Activated CD8-positive, alpha-beta memory T cell treated with anti-CD3 and anti-CD28 coated beads, Interleukin-2, amount 50 U/mL, for 48 hours (primary cell): ENCODE data around the gene SH3BP2.
A peak's percentile ranks its signal among the peaks of the same experiment; 100 is the strongest.

ENCODE experiments used
- DNase-seq: peaks from one replicate; pipeline ENCODE4 v3.0.0-alpha.2; 2020

SH3BP2 gene, protein sequence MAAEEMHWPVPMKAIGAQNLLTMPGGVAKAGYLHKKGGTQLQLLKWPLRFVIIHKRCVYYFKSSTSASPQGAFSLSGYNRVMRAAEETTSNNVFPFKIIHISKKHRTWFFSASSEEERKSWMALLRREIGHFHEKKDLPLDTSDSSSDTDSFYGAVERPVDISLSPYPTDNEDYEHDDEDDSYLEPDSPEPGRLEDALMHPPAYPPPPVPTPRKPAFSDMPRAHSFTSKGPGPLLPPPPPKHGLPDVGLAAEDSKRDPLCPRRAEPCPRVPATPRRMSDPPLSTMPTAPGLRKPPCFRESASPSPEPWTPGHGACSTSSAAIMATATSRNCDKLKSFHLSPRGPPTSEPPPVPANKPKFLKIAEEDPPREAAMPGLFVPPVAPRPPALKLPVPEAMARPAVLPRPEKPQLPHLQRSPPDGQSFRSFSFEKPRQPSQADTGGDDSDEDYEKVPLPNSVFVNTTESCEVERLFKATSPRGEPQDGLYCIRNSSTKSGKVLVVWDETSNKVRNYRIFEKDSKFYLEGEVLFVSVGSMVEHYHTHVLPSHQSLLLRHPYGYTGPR

DNA sequence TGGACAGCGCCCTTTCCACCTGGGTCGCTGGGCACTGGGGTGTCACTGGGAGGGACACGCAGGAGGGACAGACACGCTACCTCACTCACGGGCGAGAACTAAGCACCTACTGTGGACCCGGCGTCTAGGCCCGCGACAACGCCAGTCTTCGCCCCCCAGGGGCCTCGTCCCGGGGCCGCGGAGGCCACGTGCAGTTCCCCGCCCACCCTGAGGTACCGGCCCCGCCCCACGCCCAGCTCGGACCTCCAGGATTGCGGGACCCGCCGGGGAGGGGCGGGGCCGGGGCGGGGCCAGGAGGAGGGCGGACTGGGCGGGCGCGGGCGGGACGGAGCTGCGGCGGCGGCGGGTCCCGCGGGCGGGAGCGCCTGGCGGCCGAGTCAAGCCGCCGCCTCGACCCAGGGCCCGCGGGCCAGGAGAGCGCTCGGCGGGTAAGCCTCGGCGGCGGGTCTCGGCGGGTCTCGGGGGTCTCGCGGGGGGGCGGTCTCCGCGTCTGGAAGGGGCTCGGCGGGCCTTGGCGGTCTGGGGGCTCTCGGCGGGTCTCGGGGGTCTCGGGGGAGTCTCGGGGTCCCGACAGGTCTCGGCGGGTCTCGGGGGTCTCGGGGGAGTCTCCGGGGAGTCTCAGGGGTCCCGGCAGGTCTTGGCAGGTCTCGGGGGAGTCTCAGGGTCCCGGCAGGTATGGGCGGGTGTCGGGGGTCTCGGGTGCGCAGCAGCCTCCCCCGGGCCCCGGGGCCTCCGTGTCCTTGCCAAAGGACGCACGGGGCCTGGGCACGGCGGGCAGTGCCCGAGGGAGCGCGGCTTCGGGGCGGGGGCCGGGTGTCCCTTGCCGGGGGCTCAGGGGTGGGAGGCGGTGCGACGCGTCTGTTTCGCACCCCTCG, at the start of gene SH3BP2:
Gene SH3BP2 (plus strand): TSS at position 375 of the 875 bp plus-strand sequence. CDS start 27,533 bp downstream, outside the sequence.
- DNase-seq, result peak; percentile 87

- no peak for DNase-seq
These were observed 49.1 kb upstream of the SH3BP2 start for GRCh38 chr4:2743518-2744445.

GRCh38 chr4:2744576-2745270, 48.2 kb upstream of the SH3BP2 start:
- no peak for DNase-seq

- no peak for DNase-seq
These were observed 47.4 kb upstream of the SH3BP2 start for GRCh38 chr4:2745516-2745915.

- peak; percentile 90 for DNase-seq
These were observed 46.7 kb upstream of the SH3BP2 start for GRCh38 chr4:2745981-2746806.

DNA sequence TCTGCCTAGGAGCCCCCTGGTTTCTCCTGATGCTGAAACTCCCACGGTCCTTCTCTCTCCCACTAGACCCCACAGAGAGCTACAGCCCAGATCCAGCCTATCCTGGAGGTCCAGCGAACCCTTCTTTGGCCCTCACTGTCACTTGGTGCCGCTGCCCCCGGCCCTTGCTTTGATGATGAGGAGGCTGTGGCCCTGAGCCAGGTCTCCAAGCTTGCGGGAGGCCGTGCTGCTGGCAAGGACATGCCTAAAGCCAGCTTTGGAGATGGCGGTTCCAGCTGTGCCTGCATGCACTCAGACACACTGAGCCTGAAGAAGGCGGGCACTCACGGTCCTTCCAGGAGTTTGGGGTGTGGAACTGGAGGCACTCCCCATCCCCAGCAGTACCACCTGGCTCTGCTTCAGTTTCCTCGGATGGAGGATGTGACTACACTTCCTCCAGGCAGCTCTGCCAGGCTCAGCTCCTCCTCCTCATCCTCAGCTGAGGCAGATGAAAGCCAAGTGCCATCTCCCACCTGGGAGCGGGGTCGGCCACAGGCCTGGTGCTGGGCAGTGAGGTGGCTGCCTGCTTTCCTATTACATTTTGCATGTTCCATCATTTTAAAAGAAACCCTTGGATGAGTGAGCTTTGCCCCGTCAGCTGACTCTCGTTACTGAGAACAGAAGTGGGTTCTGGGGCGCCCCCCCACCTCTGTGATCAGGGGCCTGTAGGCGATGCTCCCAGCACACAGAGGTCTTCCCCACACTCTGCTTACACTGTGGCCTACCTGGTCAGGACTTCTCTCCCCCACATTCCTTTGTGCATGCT, 45.8 kb upstream of the SH3BP2 start:
- DNase-seq, result no peak

DNA sequence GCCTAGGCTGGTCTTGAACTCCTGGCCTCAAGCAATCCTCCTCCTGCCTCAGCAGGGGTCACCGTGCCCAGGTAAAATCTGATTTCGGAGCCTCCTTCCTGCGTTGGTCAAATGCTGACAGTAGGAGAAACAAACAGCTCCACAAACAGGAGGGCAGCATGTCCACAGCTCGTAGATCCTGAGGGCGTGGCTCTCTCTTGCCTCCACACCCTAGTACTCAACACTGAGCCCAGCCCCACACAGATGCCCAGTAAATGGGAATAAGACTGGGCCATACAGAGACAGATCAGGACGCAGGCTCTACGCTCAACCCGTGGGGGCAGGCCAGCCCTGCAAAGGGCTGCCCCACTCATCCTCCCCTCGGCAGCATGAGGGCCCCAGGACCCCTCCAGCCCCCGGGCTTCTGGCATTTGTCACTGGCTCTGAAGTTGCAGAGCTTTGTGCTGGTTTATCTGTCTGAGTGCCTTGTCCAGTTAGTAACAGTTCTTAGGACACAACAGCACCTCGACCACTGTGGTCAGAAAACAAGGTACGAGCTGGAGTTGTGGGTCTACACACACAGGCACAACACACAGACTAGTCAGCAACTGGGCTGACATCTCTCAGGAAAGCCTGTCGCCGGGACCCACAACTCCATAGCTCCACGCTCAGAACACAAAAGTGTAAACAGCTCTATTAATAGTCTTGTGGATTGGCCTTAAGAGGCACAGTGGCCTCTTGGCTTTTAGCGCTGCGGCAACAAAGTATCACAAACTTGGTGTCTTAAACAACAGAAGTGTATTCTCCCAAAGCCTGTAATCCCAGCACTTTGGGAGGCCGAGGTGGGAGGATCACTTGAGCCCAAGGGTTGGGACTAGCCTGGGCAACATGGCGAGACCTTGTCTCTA, 41.9 kb upstream of the SH3BP2 start:
- DNase-seq, result no peak

- no peak for DNase-seq
These were observed 39.4 kb upstream of the SH3BP2 start for GRCh38 chr4:2753436-2753835.

GRCh38 chr4:2754848-2755819, 37.8 kb upstream of the SH3BP2 start:
- no peak for DNase-seq

- DNase-seq, result peak; percentile 89
These were observed 36.8 kb upstream of the SH3BP2 start, which contains the start of gene TNIP2 for GRCh38 chr4:2755821-2756690. TSS of gene TNIP2 (minus strand) at chr4:2756336. CDS start at chr4:2756289, 47 bp downstream.

DNA sequence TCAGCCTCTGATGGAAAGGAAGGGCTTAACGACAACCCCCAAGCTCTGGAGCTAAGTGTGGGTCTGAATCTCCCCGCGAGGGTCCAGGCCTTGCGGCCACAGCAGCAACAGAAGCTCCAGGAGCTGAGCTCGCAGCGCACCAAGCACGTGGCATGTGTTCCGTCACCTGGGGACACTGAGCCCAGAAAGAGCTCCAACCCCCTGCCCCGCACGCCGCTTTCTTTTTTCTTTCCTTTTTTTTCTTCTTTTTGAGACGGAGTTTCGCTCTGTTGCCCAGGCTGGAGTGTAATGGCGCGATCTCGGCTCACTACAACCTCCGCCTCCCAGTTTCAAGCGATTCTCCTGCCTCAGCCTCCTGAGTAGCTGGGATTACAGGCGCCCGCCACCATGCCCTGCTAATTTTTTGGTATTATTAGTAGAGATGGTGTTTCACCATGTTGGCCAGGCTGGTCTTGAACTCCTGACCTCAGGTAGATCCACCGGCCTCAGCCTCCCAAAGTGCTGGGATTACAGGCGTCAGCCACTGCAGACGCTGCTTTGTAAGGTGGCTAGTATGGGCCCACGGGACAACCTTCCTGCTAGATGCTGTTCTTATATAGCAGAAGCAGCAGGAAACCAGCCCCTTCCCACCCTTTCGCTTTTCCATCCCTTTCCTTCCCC, 36.1 kb upstream of the SH3BP2 start:
- no peak for DNase-seq

DNA sequence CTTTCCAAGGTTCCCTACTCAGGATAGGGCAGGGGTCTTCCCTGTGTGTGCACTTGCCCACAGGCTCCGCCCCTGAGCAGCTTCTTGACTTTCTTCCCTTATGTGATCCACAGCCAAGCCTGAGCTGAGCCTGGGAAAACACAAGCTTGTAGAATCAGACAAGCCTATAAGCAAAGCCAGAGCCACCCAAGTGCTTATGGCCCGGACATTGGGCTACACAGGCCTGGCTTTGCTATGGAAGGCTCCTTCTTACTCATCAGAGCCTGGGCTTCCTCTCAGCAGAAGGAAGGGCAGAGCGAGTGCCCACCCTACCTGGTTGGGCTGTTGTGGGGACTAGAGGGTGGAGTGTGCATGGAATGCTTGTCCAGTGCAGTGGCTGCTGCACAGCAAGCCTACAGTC, 35.5 kb upstream of the SH3BP2 start:
- no peak for DNase-seq

GRCh38 chr4:2761035-2761923, 31.6 kb upstream of the SH3BP2 start:
- DNase-seq, result no peak

DNA sequence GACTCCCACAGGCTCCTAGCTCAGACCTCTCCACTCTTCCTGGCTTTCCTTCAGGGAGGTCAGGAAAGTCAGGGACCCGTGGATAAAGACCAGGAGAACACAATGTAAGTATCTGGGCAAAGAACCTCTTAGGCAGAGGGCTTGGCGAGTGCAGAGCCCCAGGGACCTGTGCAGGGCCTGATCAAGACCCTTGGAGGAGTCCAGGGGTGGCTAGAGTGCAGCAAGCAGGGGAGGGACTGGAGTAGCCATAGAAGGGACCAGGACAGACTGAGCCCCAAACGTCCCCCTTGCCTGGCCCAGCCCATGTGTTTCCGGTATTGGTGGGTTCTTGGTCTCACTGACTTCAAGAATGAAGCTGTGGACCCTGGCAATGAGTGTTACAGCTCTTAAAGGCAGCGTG, 30.8 kb upstream of the SH3BP2 start:
- no peak for DNase-seq
